HUES64 (cell line): ENCODE results near the gene PARP2.

Source experiments
- H3K27ac ChIP-seq: 2 replicates; pipeline ENCODE4 v1.7.0; 2013; ENCODE audit warnings: low read depth, low read length, inconsistent platforms
- H3K27me3 ChIP-seq: 2 replicates; pipeline ENCODE4 v1.6.1; 2013; ENCODE audit warnings: mild to moderate bottlenecking, low read length; ENCODE audit not compliant: insufficient read depth
- H3K36me3 ChIP-seq: 2 replicates; pipeline ENCODE4 v1.6.1; 2013; ENCODE audit warnings: mild to moderate bottlenecking, low read length; ENCODE audit not compliant: insufficient read depth
- H3K4me1 ChIP-seq: 2 replicates; pipeline ENCODE4 v1.6.1; 2013; ENCODE audit warnings: mild to moderate bottlenecking, low read length, moderate library complexity; ENCODE audit not compliant: insufficient read depth
- H3K4me3 ChIP-seq: 2 replicates; pipeline ENCODE4 v1.5.1; 2013; ENCODE audit warnings: mild to moderate bottlenecking, low read length, moderate library complexity
- H3K9ac ChIP-seq: 2 replicates; pipeline ENCODE4 v1.6.1; 2013; ENCODE audit warnings: mild to moderate bottlenecking, low read depth, low read length
- H3K9me3 ChIP-seq: 2 replicates; pipeline ENCODE4 v1.6.1; 2013; ENCODE audit warnings: low read depth, low read length; ENCODE audit not compliant: insufficient read depth
- WGBS: fragments of 150-250, 120-280 bp; methylation state at CpG from one replicate; pipeline ENCODE4 v1.1.7; 2013; ENCODE audit warnings: missing lambda C conversion rate; 5-methylcytosine and 5-hydroxymethylcytosine counted together

The PARP2 gene

GRCh38 chr14:20400965-20401593 lies 57.6 kb downstream of the PARP2 start:
- 95% methylated on average over 10 of the region's 10 CpGs for WGBS
- Histone ChIP-seq H3K9ac (no peak overlapping the region), H3K9me3 (no peaks in the 10 kb centered on the region), H3K36me3 (peaks cover 70% of the 10 kb centered on the region), H3K4me1 (no peaks in the 10 kb centered on the region), H3K27ac (no peak overlapping the region), H3K27me3 (no peaks in the 10 kb centered on the region), H3K4me3 (no peak overlapping the region)

- Histone ChIP-seq H3K9ac (no peak overlapping the region), H3K36me3 (peaks cover 76% of the 10 kb centered on the region), H3K4me1 (no peaks in the 10 kb centered on the region), H3K27me3 (no peaks in the 10 kb centered on the region), H3K27ac (no peak overlapping the region), H3K9me3 (no peaks in the 10 kb centered on the region), H3K4me3 (no peak overlapping the region)
- 96% methylated on average over 11 of the region's 11 CpGs for WGBS
Measured at GRCh38 chr14:20403521-20403920, 60.1 kb downstream of the PARP2 start.
